ENCODE data around the gene HS3ST3B1. TPM values are rescaled to one million over a fixed set of nuclear protein-coding genes. Genes with fewer than 3 reads are reported as not detected.

HS3ST3B1 gene
- total and polyA plus RNA-seq, 2 of the 4 experiments (the other 2 are of a cell fraction) = 3.1 to 4.3 TPM

- no peak overlapping the region for H2BK15ac ChIP-seq (ENCODE audit: low read depth, low read length)
- BruUV-seq (replicated peaks) = no TSS peak
Measured at GRCh38 chr17:14323522-14323981, 22.7 kb downstream of the HS3ST3B1 start.

More at GRCh38 chr17:14323522-14323981, 22.7 kb downstream of the HS3ST3B1 start:
- ATAC-seq (ENCODE audit: low read depth) (no peak), DNase-seq (no peak)
- Histone ChIP-seq H3K4me1 (ENCODE audit: control insufficient read depth, insufficient read depth, low read length) (peaks cover 9% of the 10 kb centered on the region), H3K4me2 (ENCODE audit: low read depth, low read length) (no peak overlapping the region), H2AK5ac (ENCODE audit: low read depth, low read length) (no peak overlapping the region), H4K20me1 (ENCODE audit: insufficient read depth, low read length) (peaks cover 47% of the 10 kb centered on the region), H2BK20ac (ENCODE audit: low read depth, low read length) (no peak overlapping the region), H3K4me3 (ENCODE audit: insufficient read depth, low read depth, low read length) (no peak overlapping the region), H2AFZ (replicated peaks; ENCODE audit: low read length, poor library complexity) (no peak overlapping the region), H3K56ac (ENCODE audit: extremely low read depth, insufficient read depth, low read length) (no peak overlapping the region), H3K9ac (ENCODE audit: low read depth, low read length) (no peak overlapping the region), H4K91ac (ENCODE audit: insufficient read depth, low read depth, low read length) (no peak overlapping the region), H3K14ac (replicated peaks; ENCODE audit: low read depth, low read length) (no peak overlapping the region), H2BK5ac (ENCODE audit: low read depth, low read length, poor library complexity, severe bottlenecking) (no peak overlapping the region), H3K9me1 (ENCODE audit: insufficient read depth, low read length) (peaks cover 11% of the 10 kb centered on the region), H3K27me3 (ENCODE audit: control insufficient read depth, insufficient read depth, low read length) (no peaks in the 10 kb centered on the region), H3K9me3 (ENCODE audit: control insufficient read depth, insufficient read depth, low read length) (no peaks in the 10 kb centered on the region), H3K4ac (ENCODE audit: low read depth, low read length) (no peak overlapping the region), H2AK9ac (replicated peaks; ENCODE audit: low read depth, low read length, poor library complexity) (no peak overlapping the region), H3K18ac (ENCODE audit: low read depth, low read length) (no peak overlapping the region), H4K8ac (ENCODE audit: low read depth in 2 of 2, low read length in 2 of 2) (no peak overlapping the region), H3K79me1 (ENCODE audit: low read depth in 1 of 2, low read length in 2 of 2) (peaks cover 25 to 85% of the 10 kb centered on the region in 2 experiments), H3K36me3 (ENCODE audit: control insufficient read depth, insufficient read depth, low read length) (no peaks in the 10 kb centered on the region), H4K5ac (ENCODE audit: low read depth, low read length) (no peak overlapping the region), H2BK120ac (ENCODE audit: low read depth, low read length) (no peak overlapping the region), H3K23ac (ENCODE audit: low read depth, low read length) (no peak overlapping the region), H3K27ac (ENCODE audit: insufficient read depth, low read length) (no peak overlapping the region)
- in situ Hi-C loops (cut with MboI; ENCODE audit: low sequenced_read_pairs) = no loop called here
- ChIA-PET POLR2A (ENCODE audit: unreplicated experiment) (no interaction called here), CTCF (no interaction called here)
- 14% methylated on average over 1 of the region's 3 CpGs; no CpG with 5 or more reads in 1 of the 2 experiments for WGBS, 2 experiments (ENCODE audit: extremely low coverage in 2 of 2, insufficient read length in 1 of 2)
- intact Hi-C loops (cut with micrococcal nuclease) = no loop called here
- dilution Hi-C loops (cut with HindIII; ENCODE audit: low sequenced_read_pairs, unreplicated experiment) = no loop called here
- TF ChIP-seq CEBPB (IDR thresholded peaks at IDR 0.05; ENCODE audit: low read depth, low read length) = no peak
